Chondrocyte (in vitro differentiated cells): ENCODE data around the gene MYOG. TPM values are rescaled to one million over a fixed set of nuclear protein-coding genes. Genes with fewer than 3 reads are reported as not detected.

Experiments used
- DNase-seq: peaks from one replicate; pipeline ENCODE4 v3.0.0; 2021; ENCODE audit warnings: mixed read lengths, low spot score
- H3K27ac Mint-ChIP-seq: one replicate; pipeline ENCODE4 v1.8.0; 2021; ENCODE audit warnings: mild to moderate bottlenecking, moderate library complexity, mixed read lengths; ENCODE audit not compliant: unreplicated experiment
- H3K27me3 Mint-ChIP-seq: 2 replicates; pipeline ENCODE4 v1.8.0; 2021; ENCODE audit warnings: low read depth, mixed read lengths
- H3K36me3 Mint-ChIP-seq: 2 replicates; pipeline ENCODE4 v1.8.0; 2021; ENCODE audit warnings: low read depth, mixed read lengths
- H3K4me1 Mint-ChIP-seq: 2 replicates; pipeline ENCODE4 v1.8.0; 2021; ENCODE audit warnings: low read depth, mild to moderate bottlenecking, mixed read lengths
- H3K4me3 Mint-ChIP-seq: one replicate; pipeline ENCODE4 v1.8.0; 2021; ENCODE audit warnings: mild to moderate bottlenecking, moderate library complexity, mixed read lengths; ENCODE audit not compliant: unreplicated experiment
- H3K9me3 Mint-ChIP-seq: 2 replicates; pipeline ENCODE4 v1.8.0; 2021; ENCODE audit warnings: low read depth, mixed read lengths
- total RNA-seq: library from RNA; stranded (reverse); gene quantifications from 3 replicates; pipeline ENCODE4 v1.2.1, GENCODE V29; 2021
- TF ChIP-seq, protein P1 (sequence below): fragments of 200-600 bp; sonication (generic); IDR thresholded peaks from 2 replicates; pipeline ENCODE4 v1.5.0; 2021; ENCODE audit warnings: antibody characterized with exemption, mild to moderate bottlenecking, moderate library complexity

MYOG gene
- total RNA-seq, 1 donor from 2014 or later: not detected

- peaks cover 12% of the 10 kb centered on the region for H3K36me3 Mint-ChIP-seq
- H3K27ac Mint-ChIP-seq: no peak overlapping the region
- no peak for DNase-seq
- peaks cover 56% of the 10 kb centered on the region for H3K27me3 Mint-ChIP-seq
- H3K4me1 Mint-ChIP-seq: peaks cover 5% of the 10 kb centered on the region
- peaks cover 24% of the 10 kb centered on the region for H3K9me3 Mint-ChIP-seq
- H3K4me3 Mint-ChIP-seq: no peak overlapping the region
- TF ChIP-seq, protein P1, sequence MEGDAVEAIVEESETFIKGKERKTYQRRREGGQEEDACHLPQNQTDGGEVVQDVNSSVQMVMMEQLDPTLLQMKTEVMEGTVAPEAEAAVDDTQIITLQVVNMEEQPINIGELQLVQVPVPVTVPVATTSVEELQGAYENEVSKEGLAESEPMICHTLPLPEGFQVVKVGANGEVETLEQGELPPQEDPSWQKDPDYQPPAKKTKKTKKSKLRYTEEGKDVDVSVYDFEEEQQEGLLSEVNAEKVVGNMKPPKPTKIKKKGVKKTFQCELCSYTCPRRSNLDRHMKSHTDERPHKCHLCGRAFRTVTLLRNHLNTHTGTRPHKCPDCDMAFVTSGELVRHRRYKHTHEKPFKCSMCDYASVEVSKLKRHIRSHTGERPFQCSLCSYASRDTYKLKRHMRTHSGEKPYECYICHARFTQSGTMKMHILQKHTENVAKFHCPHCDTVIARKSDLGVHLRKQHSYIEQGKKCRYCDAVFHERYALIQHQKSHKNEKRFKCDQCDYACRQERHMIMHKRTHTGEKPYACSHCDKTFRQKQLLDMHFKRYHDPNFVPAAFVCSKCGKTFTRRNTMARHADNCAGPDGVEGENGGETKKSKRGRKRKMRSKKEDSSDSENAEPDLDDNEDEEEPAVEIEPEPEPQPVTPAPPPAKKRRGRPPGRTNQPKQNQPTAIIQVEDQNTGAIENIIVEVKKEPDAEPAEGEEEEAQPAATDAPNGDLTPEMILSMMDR: no peak
These were observed 8.1 kb upstream of the MYOG start for GRCh38 chr1:203093754-203094410.

- peaks cover 5% of the 10 kb centered on the region for H3K4me1 Mint-ChIP-seq
- H3K9me3 Mint-ChIP-seq: peaks cover 20% of the 10 kb centered on the region
- peaks cover 56% of the 10 kb centered on the region for H3K27me3 Mint-ChIP-seq
- TF ChIP-seq, protein P1: no peak
- DNase-seq: no peak
- no peak overlapping the region for H3K27ac Mint-ChIP-seq
- H3K36me3 Mint-ChIP-seq: peaks cover 12% of the 10 kb centered on the region
- H3K4me3 Mint-ChIP-seq: no peak overlapping the region
These were observed 6.0 kb upstream of the MYOG start for GRCh38 chr1:203091761-203092330.

DNA sequence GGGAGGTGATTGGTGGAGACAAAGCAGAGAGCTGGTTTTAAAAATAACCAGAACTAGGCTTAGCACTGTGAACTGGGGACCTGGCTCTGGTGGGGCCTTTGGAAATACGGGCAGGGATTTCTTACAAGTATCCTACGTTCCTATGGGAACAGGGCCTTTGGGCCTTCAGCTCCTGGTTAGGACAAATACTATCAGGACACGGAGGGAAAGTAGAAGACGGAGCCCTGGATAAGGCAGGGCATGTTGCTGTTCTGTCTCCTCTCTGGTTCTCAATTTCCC lies 5.3 kb upstream of the MYOG start:
- TF ChIP-seq, protein P1: no peak
- no peak overlapping the region for H3K4me3 Mint-ChIP-seq
- peaks cover 12% of the 10 kb centered on the region for H3K36me3 Mint-ChIP-seq
- H3K4me1 Mint-ChIP-seq: peaks cover 5% of the 10 kb centered on the region
- DNase-seq: no peak
- H3K27me3 Mint-ChIP-seq: peaks cover 56% of the 10 kb centered on the region
- peaks cover 19% of the 10 kb centered on the region for H3K9me3 Mint-ChIP-seq
- no peak overlapping the region for H3K27ac Mint-ChIP-seq

DNA sequence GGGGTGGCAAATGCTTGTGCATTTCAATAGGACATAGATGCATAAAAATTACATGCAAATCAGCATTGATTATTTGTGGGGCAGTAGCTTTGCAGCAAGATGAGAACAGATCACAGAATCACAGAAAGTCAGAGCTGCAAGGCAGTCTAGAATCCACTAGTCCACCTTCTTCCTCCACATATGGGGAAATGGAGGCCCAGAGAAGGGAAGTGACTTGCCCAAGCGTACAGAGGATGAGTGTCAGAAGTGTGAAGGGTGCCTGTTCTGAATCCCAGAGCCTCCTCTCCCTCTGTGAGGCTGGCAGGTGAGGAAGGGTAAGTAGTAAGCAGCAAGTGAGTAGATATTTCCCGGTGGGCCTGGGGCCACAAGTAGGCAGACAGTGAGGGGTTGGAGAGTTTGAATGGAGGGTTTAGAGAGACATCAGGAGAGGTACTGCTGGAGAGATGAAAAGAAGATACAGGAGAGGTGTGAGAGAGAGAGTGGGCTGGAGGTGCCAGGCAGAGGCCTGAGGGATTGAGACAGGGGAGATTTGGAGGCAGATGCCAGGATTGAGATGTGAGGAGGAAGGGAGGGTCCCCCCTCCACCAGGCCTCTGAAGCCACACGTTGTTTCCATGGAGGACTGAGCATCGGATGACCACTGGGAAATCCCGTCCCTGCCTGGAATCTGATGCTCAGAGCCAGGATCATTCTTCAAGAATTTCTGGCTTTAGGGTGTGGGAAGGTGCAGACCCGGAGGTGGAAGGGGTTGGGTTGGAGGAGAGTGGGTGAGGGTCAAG lies 4.8 kb upstream of the MYOG start:
- Mint-ChIP-seq H3K27ac (no peak overlapping the region), H3K4me1 (peaks cover 5% of the 10 kb centered on the region), H3K9me3 (peaks cover 14% of the 10 kb centered on the region), H3K27me3 (peaks cover 54% of the 10 kb centered on the region), H3K36me3 (peaks cover 12% of the 10 kb centered on the region), H3K4me3 (no peak overlapping the region)
- no peak for DNase-seq
- TF ChIP-seq, protein P1: no peak

GRCh38 chr1:203089651-203090045 lies 3.8 kb upstream of the MYOG start:
- Mint-ChIP-seq H3K4me3 (no peak overlapping the region), H3K27ac (no peak overlapping the region), H3K36me3 (peaks cover 5% of the 10 kb centered on the region), H3K27me3 (peaks cover 48% of the 10 kb centered on the region), H3K9me3 (peaks cover 4% of the 10 kb centered on the region), H3K4me1 (peaks cover 5% of the 10 kb centered on the region)
- no peak for DNase-seq
- TF ChIP-seq, protein P1: no peak
